GM19023 (cell line): Measurements from ENCODE around the gene ALKBH6.

Experiments used
- ATAC-seq: cut with Tn5 transposase; IDR thresholded peaks from one replicate; pipeline ENCODE4 v1.9.1; 2021; ENCODE audit warnings: mild to moderate bottlenecking, moderate library complexity; ENCODE audit not compliant: unreplicated experiment

ALKBH6 gene

DNA sequence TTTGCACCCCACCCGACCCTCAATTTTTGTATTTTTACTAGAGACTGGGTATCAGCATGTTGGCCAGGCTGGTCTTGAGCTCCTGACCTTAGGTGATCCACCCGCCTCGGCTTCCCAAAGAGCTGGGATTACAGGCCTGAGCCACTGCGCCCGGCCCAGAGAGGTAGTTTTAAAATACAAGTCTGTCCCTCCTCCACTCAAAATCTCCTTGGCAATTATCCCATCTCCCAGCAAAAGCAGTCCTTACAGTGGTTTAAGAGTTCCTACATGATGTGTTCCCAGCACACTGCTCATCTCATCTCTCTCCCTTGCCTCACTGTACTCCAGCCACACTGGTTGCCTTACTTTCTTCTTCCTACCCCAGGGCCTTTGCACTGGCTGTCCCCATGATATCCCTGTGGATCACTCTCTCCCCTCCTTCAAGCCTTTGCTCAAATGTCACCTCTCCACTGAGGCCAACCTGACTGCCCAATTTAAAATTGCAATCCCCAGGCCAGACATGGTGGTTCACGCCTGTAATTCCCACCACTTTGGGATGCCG is 53.5 kb downstream of the ALKBH6 start:
- no peak for ATAC-seq

DNA sequence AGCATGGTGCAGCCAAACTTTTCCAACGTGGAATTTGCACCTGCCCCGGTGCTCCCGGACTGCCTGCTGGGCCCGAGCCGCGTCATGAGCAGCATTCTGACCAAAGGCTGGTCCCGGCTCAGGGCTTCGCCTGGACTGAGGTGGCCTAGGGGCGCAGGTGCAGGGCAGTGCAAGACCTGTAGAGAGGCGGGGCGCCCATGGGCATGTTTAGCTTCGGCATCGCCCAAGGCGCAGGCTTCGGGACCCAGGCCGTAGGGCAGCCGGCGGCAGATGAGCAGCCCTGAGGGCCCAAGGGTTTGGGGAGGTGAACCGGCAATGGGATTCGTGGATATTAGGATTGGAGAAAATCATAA is 54.1 kb downstream of the ALKBH6 start:
- no peak for ATAC-seq
